HepG2 (cell line): ENCODE data around the gene DNAJB6. TPM values are rescaled to one million over a fixed set of nuclear protein-coding genes. Genes with fewer than 3 reads are reported as not detected.
A peak's percentile ranks its signal among the peaks of the same experiment; 100 is the strongest.

ENCODE experiments used
- ATAC-seq: fragments of 200-7000 bp; cut with Tn5 transposase; 3 replicates; pipeline ENCODE4 v1.9.1; 2020; ENCODE audit warnings: mild to moderate bottlenecking, moderate library complexity
- BruUV-seq: library from RNA; stranded (reverse); fragments of 400-500 nt; replicated peaks from 2 replicates; lab custom pipeline; 2021; lab: Mats Ljungman, UMichigan
- CTCF ChIA-PET: fragments of 300-600 bp; formaldehyde crosslinking; extraction: SDS; loops from one replicate; lab custom pipeline; 2021; ENCODE audit warnings: low total read pairs, inconsistent platforms, low intra/inter-chr PET ratio; lab: Yijun Ruan, JAX
- POLR2A ChIA-PET: fragments of 350-600 bp; sonication (Branson Sonifier 250); formaldehyde crosslinking; loops from one replicate; lab custom pipeline; 2020; ENCODE audit warnings: antibody characterized with exemption, inconsistent platforms; lab: Yijun Ruan, JAX
- DNase-seq: peaks from one replicate; pipeline ENCODE4 v3.0.0-alpha.2; 2015; ENCODE audit warnings: low spot score
- FAIRE-seq: peaks from 3 replicates; lab custom pipeline; 2011; peaks lifted over from hg19 to GRCh38; lab: Jason Lieb, UNC
- H2AFZ ChIP-seq: one replicate; pipeline ENCODE4 v1.6.1; 2011; ENCODE audit warnings: low read length, inconsistent platforms
- H3K27ac ChIP-seq: fragments of 300-600 bp; 3 replicates; pipeline ENCODE4 v1.8.0; 2011; ENCODE audit warnings: mixed run types, mild to moderate bottlenecking, mixed read lengths, low read length, inconsistent platforms; ENCODE audit not compliant: insufficient read depth; ENCODE audit errors: extremely low read length
- H3K27me3 ChIP-seq, 2 experiments: fragments of 200-600 bp in 1 of 2; 2 replicates in 1 of 2; 3 replicates in 1 of 2; pipeline versions ENCODE4 v1.6.0 to v1.8.0; 2011; ENCODE audit warnings: low read length in 2 of 2, mild to moderate bottlenecking in 2 of 2, moderate library complexity in 2 of 2, inconsistent platforms in 1 of 2; ENCODE audit not compliant: insufficient read depth in 2 of 2, control insufficient read depth in 1 of 2
- H3K36me3 ChIP-seq, 2 experiments: fragments of 200-600 bp in 1 of 2; replicated peaks in 1 of 2; 2 replicates in 1 of 2; 3 replicates in 1 of 2; pipeline versions ENCODE4 v1.5.1 to v1.8.0; 2011; ENCODE audit warnings: low read length in 2 of 2, inconsistent platforms in 1 of 2; ENCODE audit not compliant: insufficient read depth in 2 of 2, control insufficient read depth in 1 of 2
- H3K4me1 ChIP-seq: 2 replicates; pipeline ENCODE4 v1.5.1; 2012; ENCODE audit warnings: low read length, inconsistent platforms; ENCODE audit not compliant: insufficient read depth
- H3K4me2 ChIP-seq: 2 replicates; pipeline ENCODE4 v1.6.0; 2011; ENCODE audit warnings: low read depth, low read length, inconsistent platforms
- H3K4me3 ChIP-seq, 3 experiments: fragments of 200-600 bp in 1 of 3; sonication (generic), shearing (Covaris generic) in 1 of 3; replicated peaks in 1 of 3; 2 replicates each; pipeline ENCODE4 v1.5.1; 2011 to 2016; ENCODE audit warnings: low read length in 3 of 3, inconsistent platforms in 2 of 3, low read depth in 2 of 3, mild to moderate bottlenecking in 2 of 3, control low read depth in 1 of 3, mixed read lengths in 1 of 3; ENCODE audit not compliant: insufficient read depth in 1 of 3
- H3K79me2 ChIP-seq: one replicate; pipeline ENCODE4 v1.6.1; 2011; ENCODE audit warnings: low read length, inconsistent platforms; ENCODE audit not compliant: insufficient read depth
- H3K9ac ChIP-seq: 2 replicates; pipeline ENCODE4 v1.6.0; 2011; ENCODE audit warnings: mild to moderate bottlenecking, low read depth, low read length, inconsistent platforms; ENCODE audit not compliant: insufficient read depth
- H3K9me3 ChIP-seq: 2 replicates; pipeline ENCODE4 v1.5.1; 2012; ENCODE audit warnings: mild to moderate bottlenecking, low read length
- H4K20me1 ChIP-seq: 2 replicates; pipeline ENCODE4 v1.6.0; 2011; ENCODE audit warnings: inconsistent platforms, mild to moderate bottlenecking, low read length, moderate library complexity; ENCODE audit not compliant: insufficient read depth
- FOSL2 ChIP-seq: sonication (generic); formaldehyde crosslinking; IDR thresholded peaks from 2 replicates; pipeline ENCODE4 v1.4.0; 2020; ENCODE audit warnings: missing genetic modification reagents
- IKZF5 ChIP-seq: IDR thresholded peaks from 2 replicates; pipeline ENCODE4 v1.6.1; 2018; ENCODE audit warnings: missing genetic modification reagents, mild to moderate bottlenecking, missing compliant biosample characterization
- PHF8 ChIP-seq: sonication (generic); formaldehyde crosslinking; IDR thresholded peaks from 2 replicates; pipeline ENCODE4 v1.5.0; 2020; ENCODE audit warnings: missing genetic modification reagents
- RFXAP ChIP-seq: sonication (generic); formaldehyde crosslinking; IDR thresholded peaks from 2 replicates; pipeline ENCODE4 v1.4.0; 2020; ENCODE audit warnings: missing genetic modification reagents, borderline replicate concordance
- TFDP2 ChIP-seq: sonication (generic); formaldehyde crosslinking; IDR thresholded peaks from 2 replicates; pipeline ENCODE4 v1.4.0; 2020; ENCODE audit warnings: missing genetic modification reagents
- XRCC5 ChIP-seq: fragments of 200-400 bp; formaldehyde crosslinking; optimal IDR thresholded peaks from 2 replicates; pipeline ENCODE3; 2017; ENCODE audit warnings: mild to moderate bottlenecking, low read length
- ZBTB33 ChIP-seq: sonication (generic); formaldehyde crosslinking; IDR thresholded peaks from 2 replicates; pipeline ENCODE4 v1.4.0; 2020; ENCODE audit warnings: missing genetic modification reagents
- ZMYM2 ChIP-seq: sonication (generic); formaldehyde crosslinking; IDR thresholded peaks from 2 replicates; pipeline ENCODE4 v1.8.0; 2022; ENCODE audit warnings: mild to moderate bottlenecking, missing genetic modification reagents
- ZNF121 ChIP-seq: sonication (generic); formaldehyde crosslinking; IDR thresholded peaks from 2 replicates; pipeline ENCODE4 v1.5.0; 2020; ENCODE audit warnings: mild to moderate bottlenecking, missing genetic modification reagents
- ZNF761 ChIP-seq: sonication (generic); formaldehyde crosslinking; conservative IDR thresholded peaks from 2 replicates; pipeline ENCODE4 v1.4.0; 2020; ENCODE audit warnings: mild to moderate bottlenecking, missing genetic modification reagents
- ZNF766 ChIP-seq: sonication (generic); formaldehyde crosslinking; IDR thresholded peaks from 2 replicates; pipeline ENCODE4 v1.5.0; 2020; ENCODE audit warnings: missing genetic modification reagents, borderline replicate concordance
- ZNF792 ChIP-seq: IDR thresholded peaks from 2 replicates; pipeline ENCODE4 v1.6.1; 2016
- WGBS: methylation state at CpG from one replicate; pipeline ENCODE4 v1.1.6; 2017; ENCODE audit warnings: low lambda C conversion rate; 5-methylcytosine and 5-hydroxymethylcytosine counted together
- in situ Hi-C: cut with HindIII; loops from 2 replicates; pipeline ENCODE4 v1.10.0; 2017; ENCODE audit warnings: low pct_unique_long_range_greater_than_20kb; ENCODE audit not compliant: extremely low pct_ligation_motif_present
- intact Hi-C: fragments of 100-400 bp; cut with micrococcal nuclease; formaldehyde crosslinking; loops from one replicate; pipeline ENCODE4 v1.10.0; 2022; ENCODE audit not compliant: unreplicated experiment
- polyA plus RNA-seq, 8 experiments: library from polyadenylated mRNA; depleted of rRNA in 3 of 8; stranded (reverse) in 7 of 8; unstranded in 1 of 8; fragments of >200 nt; fragmentation: Illumina TruSeq in 4 of 8; extraction: Trizol in 4 of 8; gene quantifications; 2 replicates each; pipeline versions ENCODE4 v1.2.1 to v1.2.3, GENCODE V29; 2011 to 2016; ENCODE audit warnings: low read depth in 4 of 8, missing spikeins in 1 of 8, mixed read lengths in 1 of 8; ENCODE audit not compliant: insufficient read depth in 1 of 8
- total RNA-seq, 5 experiments: library from RNA; depleted of rRNA; stranded (reverse); fragments of >200 nt; fragmentation: Illumina TruSeq; extraction: Trizol; gene quantifications; 2 replicates each; pipeline ENCODE4 v1.2.3, GENCODE V29; 2016; ENCODE audit warnings: low read depth in 1 of 5
- TF ChIP-seq, protein P1 (sequence below): sonication (generic); formaldehyde crosslinking; IDR thresholded peaks from 2 replicates; pipeline ENCODE4 v1.4.0; 2020; ENCODE audit warnings: mild to moderate bottlenecking, missing genetic modification reagents
- TF ChIP-seq, protein P2 (sequence below): sonication (generic); formaldehyde crosslinking; conservative IDR thresholded peaks from 2 replicates; pipeline ENCODE4 v1.4.0; 2020; ENCODE audit warnings: missing genetic modification reagents

Gene DNAJB6
- total and polyA plus RNA-seq, 2 of the 13 experiments (the other 11 are each of a cell fraction or from before 2014, with no cell fraction given): 29.9 to 53.9 TPM

DNA sequence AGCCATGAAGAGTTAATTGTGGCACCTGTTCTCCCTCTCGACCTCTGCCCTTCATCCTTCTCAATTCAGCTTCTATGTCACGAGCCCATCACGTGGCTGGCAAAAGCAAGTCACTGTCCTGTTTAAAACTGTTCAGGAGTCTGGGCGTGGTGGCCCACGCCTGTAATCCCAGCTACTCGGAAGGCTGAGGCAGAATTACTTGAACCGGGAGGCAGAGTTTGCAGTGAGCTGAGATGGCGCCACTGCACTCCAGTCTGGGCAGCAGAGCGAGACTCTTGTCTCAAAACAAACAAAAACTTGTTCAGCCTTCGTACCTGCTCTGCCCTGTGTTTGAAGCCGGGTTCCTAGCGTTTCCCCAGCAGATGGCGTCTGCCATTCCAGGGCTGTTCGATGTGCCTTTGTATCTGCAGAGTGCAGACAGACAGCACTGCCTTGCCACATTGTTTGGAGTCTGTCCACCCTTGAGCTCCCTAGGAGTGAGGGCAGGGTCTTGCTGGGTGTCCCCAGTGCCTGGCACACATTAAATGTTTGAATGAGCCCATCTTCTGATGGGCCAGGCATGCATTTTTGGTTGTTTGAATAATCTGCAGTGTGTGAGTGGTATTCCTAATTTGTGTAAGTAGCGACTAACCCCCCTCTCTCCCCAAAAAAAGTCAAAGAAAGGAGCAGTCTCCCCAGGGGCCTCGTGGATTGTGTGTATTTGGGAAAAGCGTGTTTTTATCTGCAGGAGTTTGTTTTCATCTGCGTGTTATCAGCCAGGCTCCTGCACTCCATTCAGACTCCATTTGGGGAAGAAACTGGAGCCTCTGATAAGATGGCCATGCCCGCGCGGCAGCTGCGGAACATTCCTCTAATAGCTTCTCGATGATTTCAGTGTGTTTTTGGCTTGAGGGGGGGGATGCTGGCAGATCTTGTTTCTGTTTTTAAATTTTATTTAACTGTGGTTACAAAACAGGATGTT lies 61.2 kb downstream of the DNAJB6 start:
- intact Hi-C loops (no loop called here), in situ Hi-C loops (no loop called here)
- WGBS: 75% methylated on average over 19 of the region's 23 CpGs
- no peaks in the 10 kb centered on the region for H3K4me1 ChIP-seq
- peak; percentile 83 for FAIRE-seq
- peak; percentile 64 for DNase-seq
- no peak overlapping the region for H3K4me3 ChIP-seq
- no peak overlapping the region for H2AFZ ChIP-seq
- peak; percentile 91 for ATAC-seq
- H3K36me3 ChIP-seq: peaks cover 5 to 22% of the 10 kb centered on the region in 2 experiments; a peak in 4 of 5 replicates
- H3K4me2 ChIP-seq: no peak overlapping the region
- no peaks in the 10 kb centered on the region; the same call in 1 of the 2 replicates for H4K20me1 ChIP-seq
- no peak overlapping the region for H3K9ac ChIP-seq
- BruUV-seq: no TSS peak
- H3K79me2 ChIP-seq: peaks cover 2% of the 10 kb centered on the region
- ChIA-PET CTCF (no interaction called here), POLR2A (no interaction called here)
- no peaks in the 10 kb centered on the region for H3K27me3 ChIP-seq
- H3K27ac ChIP-seq: no peak overlapping the region
- no peaks in the 10 kb centered on the region for H3K9me3 ChIP-seq
- TF ChIP-seq, protein P1, sequence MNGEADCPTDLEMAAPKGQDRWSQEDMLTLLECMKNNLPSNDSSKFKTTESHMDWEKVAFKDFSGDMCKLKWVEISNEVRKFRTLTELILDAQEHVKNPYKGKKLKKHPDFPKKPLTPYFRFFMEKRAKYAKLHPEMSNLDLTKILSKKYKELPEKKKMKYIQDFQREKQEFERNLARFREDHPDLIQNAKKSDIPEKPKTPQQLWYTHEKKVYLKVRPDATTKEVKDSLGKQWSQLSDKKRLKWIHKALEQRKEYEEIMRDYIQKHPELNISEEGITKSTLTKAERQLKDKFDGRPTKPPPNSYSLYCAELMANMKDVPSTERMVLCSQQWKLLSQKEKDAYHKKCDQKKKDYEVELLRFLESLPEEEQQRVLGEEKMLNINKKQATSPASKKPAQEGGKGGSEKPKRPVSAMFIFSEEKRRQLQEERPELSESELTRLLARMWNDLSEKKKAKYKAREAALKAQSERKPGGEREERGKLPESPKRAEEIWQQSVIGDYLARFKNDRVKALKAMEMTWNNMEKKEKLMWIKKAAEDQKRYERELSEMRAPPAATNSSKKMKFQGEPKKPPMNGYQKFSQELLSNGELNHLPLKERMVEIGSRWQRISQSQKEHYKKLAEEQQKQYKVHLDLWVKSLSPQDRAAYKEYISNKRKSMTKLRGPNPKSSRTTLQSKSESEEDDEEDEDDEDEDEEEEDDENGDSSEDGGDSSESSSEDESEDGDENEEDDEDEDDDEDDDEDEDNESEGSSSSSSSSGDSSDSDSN: 0 out of 2 replicates have a peak, but pooled peaks have one; percentile 28
- TF ChIP-seq ZNF792 (CRISPR knock-in tag) (0 out of 2 replicates have a peak, but pooled peaks have one; percentile 31), ZBTB33 (CRISPR knock-in tag) (peak; percentile 94), ZNF766 (CRISPR knock-in tag) (no peak), FOSL2 (CRISPR knock-in tag) (no peak), ZNF761 (0 out of 2 replicates have a peak, but pooled peaks have one; percentile 36), TFDP2 (CRISPR knock-in tag) (0 out of 2 replicates have a peak, but pooled peaks have one; percentile 29), RFXAP (CRISPR knock-in tag) (no peak), ZNF121 (CRISPR knock-in tag) (peak; percentile 99), IKZF5 (CRISPR knock-in tag) (0 out of 2 replicates have a peak, but pooled peaks have one; percentile 24), PHF8 (CRISPR knock-in tag) (no peak; the same call in 1 of the 2 replicates), XRCC5 (peak; percentile 69), ZMYM2 (CRISPR knock-in tag) (0 out of 2 replicates have a peak, but pooled peaks have one; percentile 23)
- TF ChIP-seq, protein P2, sequence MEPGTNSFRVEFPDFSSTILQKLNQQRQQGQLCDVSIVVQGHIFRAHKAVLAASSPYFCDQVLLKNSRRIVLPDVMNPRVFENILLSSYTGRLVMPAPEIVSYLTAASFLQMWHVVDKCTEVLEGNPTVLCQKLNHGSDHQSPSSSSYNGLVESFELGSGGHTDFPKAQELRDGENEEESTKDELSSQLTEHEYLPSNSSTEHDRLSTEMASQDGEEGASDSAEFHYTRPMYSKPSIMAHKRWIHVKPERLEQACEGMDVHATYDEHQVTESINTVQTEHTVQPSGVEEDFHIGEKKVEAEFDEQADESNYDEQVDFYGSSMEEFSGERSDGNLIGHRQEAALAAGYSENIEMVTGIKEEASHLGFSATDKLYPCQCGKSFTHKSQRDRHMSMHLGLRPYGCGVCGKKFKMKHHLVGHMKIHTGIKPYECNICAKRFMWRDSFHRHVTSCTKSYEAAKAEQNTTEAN: no peak
